ENCODE measurements around the gene RNF224. TPM values are rescaled to one million over a fixed set of nuclear protein-coding genes. Genes with fewer than 3 reads are reported as not detected.

The RNF224 gene
- total and polyA plus RNA-seq, 2 of the 13 experiments (the other 11 are each of a cell fraction or from before 2014, with no cell fraction given), result 0.09 TPM; not detected in 1

DNA sequence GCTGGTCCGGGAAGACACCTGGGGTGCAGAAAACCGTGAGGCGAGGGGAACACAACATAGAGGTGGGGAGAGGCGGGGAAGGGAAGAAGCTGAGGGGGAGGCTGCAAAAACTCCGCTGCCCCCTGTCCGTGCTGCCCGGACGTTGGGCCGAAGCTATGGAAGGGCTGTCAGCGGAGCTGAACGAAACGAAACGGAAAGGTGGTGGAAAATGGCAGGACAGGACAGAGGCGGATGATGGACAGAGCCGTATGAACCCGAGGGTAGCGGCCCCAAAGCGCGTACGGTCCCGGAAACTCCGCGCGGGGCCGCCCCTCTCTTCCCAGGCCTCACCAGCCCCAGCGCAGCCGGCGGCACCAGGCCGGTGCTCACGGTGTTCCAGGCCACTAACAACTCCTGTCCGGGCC is 39.2 kb upstream of the RNF224 start (continued):
- TF ChIP-seq JUN (CRISPR knock-in tag; IDR thresholded peaks at IDR 0.05) (no peak), CBX5 (CRISPR knock-in tag; IDR thresholded peaks at IDR 0.05; ENCODE audit: borderline replicate concordance) (no peak), POLR2G (IDR thresholded peaks at IDR 0.05; ENCODE audit: low read depth, low read length) (no peak), ZNF883 (CRISPR knock-in tag; IDR thresholded peaks at IDR 0.05; ENCODE audit: not compliant biosample characterization) (peak; percentile 45), SRSF1 (optimal IDR thresholded peaks at IDR 0.05; ENCODE audit: low read depth, low read length) (no peak), ZC3H13 (CRISPR knock-in tag; IDR thresholded peaks at IDR 0.05) (0 out of 2 replicates have a peak, but pooled peaks have one; percentile 4), ZIK1 (CRISPR knock-in tag; IDR thresholded peaks at IDR 0.05; ENCODE audit: borderline replicate concordance, low read depth) (no peak), THAP11 (CRISPR knock-in tag; IDR thresholded peaks at IDR 0.05) (no peak), EZH2 (conservative IDR thresholded peaks at IDR 0.05; ENCODE audit: low read depth, low read length) (no peak), ZFP36L1 (CRISPR knock-in tag; IDR thresholded peaks at IDR 0.05) (0 out of 2 replicates have a peak, but pooled peaks have one; percentile 52), ZNF441 (CRISPR knock-in tag; IDR thresholded peaks at IDR 0.05; ENCODE audit: borderline replicate concordance) (no peak), KAT7 (CRISPR knock-in tag; IDR thresholded peaks at IDR 0.05; ENCODE audit: borderline replicate concordance) (no peak), ZNF7 (CRISPR knock-in tag; IDR thresholded peaks at IDR 0.05) (no peak), NR3C1 (CRISPR knock-in tag; IDR thresholded peaks at IDR 0.05) (no peak), KDM2A (CRISPR knock-in tag; IDR thresholded peaks at IDR 0.05; ENCODE audit: borderline replicate concordance, low read depth) (no peak), HNRNPK (IDR thresholded peaks at IDR 0.05; ENCODE audit: low read depth, low read length, poor library complexity, severe bottlenecking) (no peak), TSC22D2 (CRISPR knock-in tag; IDR thresholded peaks at IDR 0.05; ENCODE audit: borderline replicate concordance) (no peak), ZNF780A (CRISPR knock-in tag; IDR thresholded peaks at IDR 0.05) (0 out of 2 replicates have a peak, but pooled peaks have one; percentile 36), ZNF839 (CRISPR knock-in tag; IDR thresholded peaks at IDR 0.05; ENCODE audit: borderline replicate concordance) (0 out of 2 replicates have a peak, but pooled peaks have one; percentile 15)
- TF ChIP-seq, protein P1, sequence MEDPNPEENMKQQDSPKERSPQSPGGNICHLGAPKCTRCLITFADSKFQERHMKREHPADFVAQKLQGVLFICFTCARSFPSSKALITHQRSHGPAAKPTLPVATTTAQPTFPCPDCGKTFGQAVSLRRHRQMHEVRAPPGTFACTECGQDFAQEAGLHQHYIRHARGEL (CRISPR knock-in tag; IDR thresholded peaks at IDR 0.05), result no peak
- TF ChIP-seq, protein P2, sequence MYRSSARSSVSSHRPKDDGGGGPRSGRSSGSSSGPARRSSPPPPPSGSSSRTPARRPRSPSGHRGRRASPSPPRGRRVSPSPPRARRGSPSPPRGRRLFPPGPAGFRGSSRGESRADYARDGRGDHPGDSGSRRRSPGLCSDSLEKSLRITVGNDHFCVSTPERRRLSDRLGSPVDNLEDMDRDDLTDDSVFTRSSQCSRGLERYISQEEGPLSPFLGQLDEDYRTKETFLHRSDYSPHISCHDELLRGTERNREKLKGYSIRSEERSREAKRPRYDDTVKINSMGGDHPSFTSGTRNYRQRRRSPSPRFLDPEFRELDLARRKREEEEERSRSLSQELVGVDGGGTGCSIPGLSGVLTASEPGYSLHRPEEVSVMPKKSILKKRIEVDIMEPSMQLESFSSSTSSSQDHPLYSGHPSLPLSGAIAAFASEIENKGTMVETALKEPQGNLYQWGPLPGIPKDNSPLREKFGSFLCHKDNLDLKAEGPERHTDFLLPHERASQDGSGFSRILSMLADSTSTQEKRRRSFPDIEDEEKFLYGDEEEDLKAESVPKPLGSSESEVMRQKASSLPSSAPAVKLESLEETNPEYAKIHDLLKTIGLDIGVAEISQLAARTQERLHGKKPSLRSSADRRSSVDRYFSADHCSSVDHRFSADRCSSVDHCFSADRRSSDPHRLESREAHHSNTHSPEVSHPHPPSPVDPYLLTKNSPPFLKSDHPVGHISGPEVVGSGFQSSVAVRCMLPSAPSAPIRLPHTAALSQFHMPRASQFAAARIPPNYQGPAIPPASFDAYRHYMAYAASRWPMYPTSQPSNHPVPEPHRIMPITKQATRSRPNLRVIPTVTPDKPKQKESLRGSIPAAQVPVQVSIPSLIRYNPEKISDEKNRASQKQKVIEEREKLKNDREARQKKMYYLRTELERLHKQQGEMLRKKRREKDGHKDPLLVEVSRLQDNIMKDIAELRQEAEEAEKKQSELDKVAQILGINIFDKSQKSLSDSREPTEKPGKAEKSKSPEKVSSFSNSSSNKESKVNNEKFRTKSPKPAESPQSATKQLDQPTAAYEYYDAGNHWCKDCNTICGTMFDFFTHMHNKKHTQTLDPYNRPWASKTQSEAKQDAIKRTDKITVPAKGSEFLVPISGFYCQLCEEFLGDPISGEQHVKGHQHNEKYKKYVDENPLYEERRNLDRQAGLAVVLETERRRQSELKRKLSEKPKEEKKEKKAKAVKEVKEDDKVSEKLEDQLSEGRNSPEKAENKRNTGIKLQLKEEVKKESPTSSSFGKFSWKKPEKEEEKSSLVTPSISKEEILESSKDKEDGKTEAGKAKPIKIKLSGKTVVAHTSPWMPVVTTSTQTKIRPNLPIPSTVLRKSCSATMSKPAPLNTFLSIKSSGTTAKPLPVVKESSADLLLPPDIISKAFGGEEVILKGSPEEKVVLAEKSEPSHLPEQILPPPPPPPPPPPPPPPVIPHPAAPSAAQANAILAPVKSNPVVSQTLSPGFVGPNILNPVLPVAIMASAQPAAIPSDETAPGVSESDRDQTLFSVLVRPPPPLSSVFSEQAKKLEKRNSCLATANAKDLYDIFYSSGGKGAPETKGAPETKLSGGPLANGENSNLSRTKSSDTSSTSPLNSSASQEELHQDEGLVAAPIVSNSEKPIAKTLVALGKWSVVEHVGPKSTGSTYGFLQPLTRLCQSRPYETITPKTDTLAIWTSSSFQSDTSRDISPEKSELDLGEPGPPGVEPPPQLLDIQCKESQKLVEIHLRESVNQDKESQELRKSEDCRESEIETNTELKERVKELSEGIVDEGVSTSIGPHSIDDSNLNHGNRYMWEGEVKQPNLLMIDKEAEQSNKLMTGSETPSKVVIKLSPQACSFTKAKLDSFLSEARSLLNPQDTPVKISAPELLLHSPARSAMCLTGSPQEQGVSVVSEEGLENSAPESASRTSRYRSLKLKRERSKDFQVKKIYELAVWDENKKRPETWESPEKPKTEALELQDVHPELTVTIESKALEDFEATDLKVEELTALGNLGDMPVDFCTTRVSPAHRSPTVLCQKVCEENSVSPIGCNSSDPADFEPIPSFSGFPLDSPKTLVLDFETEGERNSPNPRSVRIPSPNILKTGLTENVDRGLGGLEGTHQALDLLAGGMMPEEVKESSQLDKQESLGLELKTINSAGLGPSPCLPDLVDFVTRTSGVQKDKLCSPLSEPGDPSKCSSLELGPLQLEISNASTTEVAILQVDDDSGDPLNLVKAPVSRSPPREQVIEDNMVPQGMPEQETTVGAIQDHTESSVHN (CRISPR knock-in tag; IDR thresholded peaks at IDR 0.05), result no peak
- TF ChIP-seq, protein P3, sequence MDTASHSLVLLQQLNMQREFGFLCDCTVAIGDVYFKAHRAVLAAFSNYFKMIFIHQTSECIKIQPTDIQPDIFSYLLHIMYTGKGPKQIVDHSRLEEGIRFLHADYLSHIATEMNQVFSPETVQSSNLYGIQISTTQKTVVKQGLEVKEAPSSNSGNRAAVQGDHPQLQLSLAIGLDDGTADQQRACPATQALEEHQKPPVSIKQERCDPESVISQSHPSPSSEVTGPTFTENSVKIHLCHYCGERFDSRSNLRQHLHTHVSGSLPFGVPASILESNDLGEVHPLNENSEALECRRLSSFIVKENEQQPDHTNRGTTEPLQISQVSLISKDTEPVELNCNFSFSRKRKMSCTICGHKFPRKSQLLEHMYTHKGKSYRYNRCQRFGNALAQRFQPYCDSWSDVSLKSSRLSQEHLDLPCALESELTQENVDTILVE (CRISPR knock-in tag; IDR thresholded peaks at IDR 0.05), result no peak
